GM12878 (cell line): ENCODE measurements around the gene SPINK4. TPM values are rescaled to one million over a fixed set of nuclear protein-coding genes. Genes with fewer than 3 reads are reported as not detected.

Experiments
- ATAC-seq: fragments of 200-7000 bp; cut with Tn5 transposase; 3 replicates; pipeline ENCODE4 v1.9.1; 2020; ENCODE audit warnings: mild to moderate bottlenecking, moderate library complexity
- BruUV-seq: library from RNA; stranded (reverse); fragments of 400-500 nt; replicated peaks from 2 replicates; lab custom pipeline; 2021; lab: Mats Ljungman, UMichigan
- CTCF ChIA-PET: fragments of 300-600 bp; sonication (Branson Sonifier 250); formaldehyde crosslinking; extraction: SDS; loops from one replicate; lab custom pipeline; 2021; ENCODE audit warnings: inconsistent platforms; lab: Yijun Ruan, JAX
- POLR2A ChIA-PET: fragments of 350-600 bp; formaldehyde crosslinking; extraction: SDS; loops from one replicate; lab custom pipeline; 2021; ENCODE audit warnings: inconsistent platforms; lab: Charles Lee
- RAD21 ChIA-PET: fragments of 300-600 bp; sonication (Branson Sonifier 250); formaldehyde crosslinking; loops from one replicate; lab custom pipeline; 2023; ENCODE audit warnings: antibody characterized with exemption; ENCODE audit not compliant: unreplicated experiment; lab: Charles Lee
- SMC1A ChIA-PET: fragments of 300-600 bp; sonication (Branson Sonifier 250); formaldehyde crosslinking; loops from one replicate; lab custom pipeline; 2023; ENCODE audit not compliant: unreplicated experiment, uncharacterized antibody; lab: Charles Lee
- DNase-seq: peaks from one replicate; pipeline ENCODE4 v3.0.0-alpha.2; 2011; ENCODE audit warnings: low read depth, low spot score
- FAIRE-seq: peaks from 3 replicates; lab custom pipeline; 2011; peaks lifted over from hg19 to GRCh38; lab: Jason Lieb, UNC
- H2AFZ ChIP-seq: 2 replicates; pipeline ENCODE4 v1.6.0; 2011; ENCODE audit warnings: low read depth, low read length, control low read depth; ENCODE audit not compliant: control insufficient read depth
- H3K27ac ChIP-seq: 2 replicates; pipeline ENCODE4 v1.5.1; 2011; ENCODE audit warnings: control low read depth; ENCODE audit not compliant: control insufficient read depth, insufficient read depth
- H3K27me3 ChIP-seq, 2 experiments: replicated peaks in 1 of 2; 2 replicates each; pipeline versions ENCODE4 v1.6.0 to v1.6.1; 2011; ENCODE audit warnings: low read length in 1 of 2; ENCODE audit not compliant: control insufficient read depth in 2 of 2, insufficient read depth in 2 of 2
- H3K36me3 ChIP-seq, 2 experiments: 2 replicates each; pipeline ENCODE4 v1.5.1; 2011; ENCODE audit warnings: low read length in 1 of 2; ENCODE audit not compliant: control insufficient read depth in 2 of 2, insufficient read depth in 2 of 2
- H3K4me1 ChIP-seq: 2 replicates; pipeline ENCODE4 v1.6.1; 2011; ENCODE audit warnings: mild to moderate bottlenecking, low read length, moderate library complexity, mixed read lengths; ENCODE audit not compliant: control insufficient read depth, insufficient read depth
- H3K4me2 ChIP-seq: 2 replicates; pipeline ENCODE4 v1.6.0; 2011; ENCODE audit warnings: control low read depth; ENCODE audit not compliant: control insufficient read depth, insufficient read depth
- H3K4me3 ChIP-seq: fragments of 200-600 bp; sonication (generic); 2 replicates; pipeline ENCODE4 v1.5.1; 2016
- H3K79me2 ChIP-seq: 2 replicates; pipeline ENCODE4 v1.6.0; 2011; ENCODE audit warnings: low read length; ENCODE audit not compliant: control insufficient read depth, insufficient read depth
- H3K9ac ChIP-seq: 2 replicates; pipeline ENCODE4 v1.8.0; 2011; ENCODE audit warnings: low read length, control low read depth, mixed read lengths; ENCODE audit not compliant: control insufficient read depth, insufficient read depth
- H3K9me3 ChIP-seq: replicated peaks from 3 replicates; pipeline ENCODE4 v1.5.1; 2011; ENCODE audit warnings: mild to moderate bottlenecking, low read length; ENCODE audit not compliant: control insufficient read depth, insufficient read depth
- H4K20me1 ChIP-seq: 2 replicates; pipeline ENCODE4 v1.6.0; 2011; ENCODE audit not compliant: control insufficient read depth, insufficient read depth
- CHD2 ChIP-seq: IDR thresholded peaks from 2 replicates; pipeline ENCODE4 v1.6.1; 2011; ENCODE audit warnings: low read depth, low read length, improper control_type of control experiment, borderline replicate concordance
- DPF2 ChIP-seq: fragments of 450-650 bp; IDR thresholded peaks from 2 replicates; pipeline ENCODE4 v1.6.1; 2017; ENCODE audit warnings: mild to moderate bottlenecking
- E2F8 ChIP-seq: fragments of 450-650 bp; IDR thresholded peaks from 2 replicates; pipeline ENCODE4 v1.6.1; 2018; ENCODE audit warnings: mild to moderate bottlenecking, low read depth, moderate library complexity; ENCODE audit not compliant: partially characterized antibody
- EGR1 ChIP-seq, 2 experiments: IDR thresholded peaks; 1 replicate in 1 of 2; 2 replicates in 1 of 2; pipeline ENCODE4 v1.6.1; 2011 to 2012; ENCODE audit warnings: low read depth in 2 of 2, low read length in 2 of 2, borderline replicate concordance in 1 of 2, mild to moderate bottlenecking in 1 of 2, moderate library complexity in 1 of 2
- IRF4 ChIP-seq: IDR thresholded peaks from 2 replicates; pipeline ENCODE4 v1.6.1; 2011; ENCODE audit warnings: low read depth, low read length
- RAD21 ChIP-seq: IDR thresholded peaks from 2 replicates; pipeline ENCODE4 v1.6.1; 2011; ENCODE audit warnings: mild to moderate bottlenecking, low read depth, low read length, moderate library complexity; ENCODE audit not compliant: insufficient read depth
- ZNF622 ChIP-seq: fragments of 450-650 bp; IDR thresholded peaks from 2 replicates; pipeline ENCODE4 v1.6.1; 2017; ENCODE audit warnings: mild to moderate bottlenecking, inconsistent platforms
- WGBS: methylation state at CpG from one replicate; pipeline ENCODE4 v1.1.6; 2016; ENCODE audit warnings: low lambda C conversion rate; ENCODE audit not compliant: insufficient replicate concordance, insufficient coverage; ENCODE audit errors: missing lambda C conversion rate; 5-methylcytosine and 5-hydroxymethylcytosine counted together
- in situ Hi-C: fragments of 300-500 bp; cut with MboI; formaldehyde crosslinking; loops from 9 replicates; pipeline ENCODE4 v1.14.3; 2018; ENCODE audit warnings: mixed read lengths
- intact Hi-C: fragments of 100-400 bp; cut with micrococcal nuclease; formaldehyde crosslinking; loops from one replicate; pipeline ENCODE4 v1.14.2; 2022; ENCODE audit not compliant: unreplicated experiment
- polyA plus RNA-seq, 11 experiments: library from polyadenylated mRNA; depleted of rRNA in 4 of 11; unstranded in 6 of 11; stranded (reverse) in 5 of 11; fragments of >200 nt; fragmentation: Nextera tagmentation in 4 of 11; fragmentation: Illumina TruSeq in 1 of 11; extraction: Ambion mirVana in 4 of 11; extraction: Trizol in 1 of 11; gene quantifications; 1 replicate in 1 of 11; 2 replicates in 10 of 11; pipeline versions ENCODE4 v1.2.1 to v1.2.3, GENCODE V29; 2011 to 2016; ENCODE audit warnings: inconsistent platforms in 2 of 11, missing spikeins in 2 of 11, low read depth in 1 of 11
- total RNA-seq, 4 experiments: library from RNA; depleted of rRNA in 3 of 4; stranded (reverse); fragments of >200 nt in 3 of 4; fragmentation: Illumina TruSeq in 1 of 4; extraction: Trizol in 1 of 4; gene quantifications; 2 replicates each; pipeline versions ENCODE4 v1.2.1 to v1.2.3, GENCODE V29; 2013 to 2021

Gene SPINK4
- total and polyA plus RNA-seq, 10 of the 15 experiments (the other 5 are each of a cell fraction or from before 2014, with no cell fraction given): not detected

GRCh38 chr9:33234511-33235467, 5.2 kb upstream of the SPINK4 start:
- H3K4me2 ChIP-seq: no peak overlapping the region
- POLR2A ChIA-PET: interaction anchor here (1.4 kb wide), 1 partner anchor 27 kb away, joined by 3 read pairs; no protein-coding TSS in a partner anchor
- CTCF ChIA-PET: interaction anchor here (0.7 to 4.0 kb wide), 4 partner anchors 9 to 653 kb away, joined by 3 to 21 read pairs (median 3); partner anchors contain the start of gene DNAJA1
- no peaks in the 10 kb centered on the region for H3K9me3 ChIP-seq
- peaks cover 3% of the 10 kb centered on the region; the same call in 1 of the 2 replicates for H3K4me1 ChIP-seq
- no peak overlapping the region for H3K9ac ChIP-seq
- 44% methylated on average over 9 of the region's 9 CpGs for WGBS
- ATAC-seq: peak; percentile 45
- no peak for DNase-seq
- 0 out of 4 replicates have a peak, but pooled peaks cover 0 to 1% of the 10 kb centered on the region in 2 experiments for H3K27me3 ChIP-seq
- no peak for TF ChIP-seq CHD2
- H3K4me3 ChIP-seq: no peak overlapping the region
- BruUV-seq: no TSS peak
- no peaks in the 10 kb centered on the region for H4K20me1 ChIP-seq
- FAIRE-seq: no peak
- no peak overlapping the region for H3K27ac ChIP-seq
- intact Hi-C loops: no loop called here
- H3K36me3 ChIP-seq: no peaks in the 10 kb centered on the region
- SMC1A ChIA-PET: interaction anchor here (0.9 to 2.0 kb wide), 2 partner anchors 8 to 154 kb away, joined by 3 to 6 read pairs; no protein-coding TSS in a partner anchor
- no peaks in the 10 kb centered on the region for H3K79me2 ChIP-seq
- in situ Hi-C loops: no loop called here
- peak overlapping the region; percentile 47 for H2AFZ ChIP-seq
- RAD21 ChIA-PET: interaction anchor here (1.5 kb wide), 1 partner anchor 9 kb away, joined by 7 read pairs; no protein-coding TSS in a partner anchor

- ChIA-PET SMC1A (no interaction called here), RAD21 (interaction anchor here (1.3 kb wide), 1 partner anchor 10 kb away, joined by 6 read pairs; no protein-coding TSS in a partner anchor), POLR2A (no interaction called here), CTCF (interaction anchor here (0.8 to 4.0 kb wide), 4 partner anchors 11 to 655 kb away, joined by 3 to 21 read pairs (median 3); no protein-coding TSS in a partner anchor)
- 48% methylated on average over 3 of the region's 3 CpGs for WGBS
- in situ Hi-C loops (no loop called here), intact Hi-C loops (no loop called here)
- BruUV-seq: no TSS peak
- H3K9me3 ChIP-seq: no peaks in the 10 kb centered on the region
- H3K27ac ChIP-seq: no peak overlapping the region
- H3K27me3 ChIP-seq: 0 out of 4 replicates have a peak, but pooled peaks cover 0 to 1% of the 10 kb centered on the region in 2 experiments
- no peaks in the 10 kb centered on the region for H3K4me1 ChIP-seq
- H3K9ac ChIP-seq: no peak overlapping the region
- no peak for DNase-seq
- H4K20me1 ChIP-seq: no peaks in the 10 kb centered on the region
- FAIRE-seq: no peak
- no peak overlapping the region for H2AFZ ChIP-seq
- H3K4me2 ChIP-seq: no peak overlapping the region
- H3K79me2 ChIP-seq: no peaks in the 10 kb centered on the region
- H3K4me3 ChIP-seq: no peak overlapping the region
- no peaks in the 10 kb centered on the region for H3K36me3 ChIP-seq
- ATAC-seq: peak; percentile 40; the same call in 2 of the 3 replicates
- TF ChIP-seq EGR1 (IDR thresholded peaks at IDR 0.05; ENCODE audit: borderline replicate concordance in 1 of 2, low read depth in 2 of 2, low read length in 2 of 2) (no peak), E2F8 (no peak), RAD21 (no peak), DPF2 (no peak), ZNF622 (no peak), IRF4 (no peak)
These were observed 3.4 kb upstream of the SPINK4 start for GRCh38 chr9:33236571-33236970.
